Left renal cortex interstitium (tissue), 4 donors: ENCODE measurements around the gene MGARP. TPM values are rescaled to one million over a fixed set of nuclear protein-coding genes. Genes with fewer than 3 reads are reported as not detected.
"Not testable (repeated sequence)": the region's sequence is repeated elsewhere in the genome, so short reads cannot be mapped to it uniquely, and the experiment has no call there.

Source experiments
- DNase-seq, 4 donors: peaks; one replicate each; pipeline ENCODE4 v3.0.0-alpha.2; 2013; ENCODE audit warnings: low read depth in 4 of 4, low spot score in 2 of 4, missing footprints in 1 of 4
- polyA plus RNA-seq, 4 donors: library from polyadenylated mRNA; unstranded; fragments of 120-200 nt; gene quantifications; one replicate each; pipeline ENCODE4 v1.2.1, GENCODE V29; 2013; ENCODE audit not compliant: insufficient read length in 4 of 4

Gene MGARP
- polyA plus RNA-seq: under 1 TPM in 3 of 4 donors, not detected in 1; 0.44 to 0.52 (median 0.48) TPM

- no peak for DNase-seq
Measured at GRCh38 chr4:139279760-139280620, at the start of gene MGARP. Gene MGARP, minus strand, starts transcription at chr4:139280225. Its CDS starts 67 bp downstream, at chr4:139280158.

DNA sequence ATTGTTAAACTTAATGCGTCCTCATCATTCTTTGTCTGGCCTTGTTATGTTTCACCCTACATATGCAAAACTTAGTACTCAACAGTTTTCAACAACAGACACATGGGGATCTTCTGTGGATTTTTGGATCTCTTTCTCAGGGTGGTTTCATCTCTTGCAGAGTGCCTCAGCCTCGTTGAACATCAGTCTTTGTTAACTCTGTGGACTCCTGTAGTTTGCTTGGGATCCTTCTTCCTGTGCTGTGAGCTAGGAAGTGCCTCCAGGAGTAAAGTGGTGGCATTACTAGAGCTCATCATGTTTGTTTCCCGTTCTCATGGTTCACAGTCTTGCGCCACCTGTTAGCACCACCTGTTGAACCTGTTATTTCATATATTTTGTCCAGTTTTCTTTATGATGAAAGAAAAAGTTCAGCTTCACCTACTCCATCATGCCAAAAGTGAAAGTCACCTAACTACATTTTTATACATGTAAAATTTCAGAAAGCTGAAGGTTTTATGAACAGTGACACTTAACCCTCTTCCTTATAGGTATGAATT, 49.7 kb upstream of the MGARP start:
- DNase-seq: no peak

- no peak for DNase-seq
Measured at GRCh38 chr4:139324620-139325019, 44.6 kb upstream of the MGARP start.

GRCh38 chr4:139322541-139322940, 42.5 kb upstream of the MGARP start:
- DNase-seq: not testable (repeated sequence)

GRCh38 chr4:139322070-139322469, 42.0 kb upstream of the MGARP start:
- DNase-seq: not testable (repeated sequence)

DNA sequence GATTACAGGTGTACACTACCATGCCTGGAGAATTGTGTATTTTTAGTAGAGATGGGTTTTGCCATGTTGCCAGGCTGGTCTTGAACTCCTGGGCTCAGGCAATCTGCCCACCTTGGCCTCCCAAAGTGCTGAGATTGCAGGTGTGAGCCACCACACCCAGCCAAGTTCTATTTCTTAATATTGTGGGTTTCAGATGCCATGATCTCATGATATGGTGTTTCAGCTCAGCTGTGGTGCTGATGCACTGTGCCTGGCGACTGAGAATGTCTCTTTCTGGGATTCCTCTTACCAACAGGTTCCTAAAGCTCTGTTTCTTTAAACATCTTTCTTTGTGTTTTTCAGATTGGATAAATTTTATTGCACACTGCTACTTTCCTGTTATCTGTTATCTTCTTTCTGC, 39.5 kb upstream of the MGARP start:
- no peak for DNase-seq

- no peak for DNase-seq
Measured at GRCh38 chr4:139317635-139318034, 37.6 kb upstream of the MGARP start.

DNA sequence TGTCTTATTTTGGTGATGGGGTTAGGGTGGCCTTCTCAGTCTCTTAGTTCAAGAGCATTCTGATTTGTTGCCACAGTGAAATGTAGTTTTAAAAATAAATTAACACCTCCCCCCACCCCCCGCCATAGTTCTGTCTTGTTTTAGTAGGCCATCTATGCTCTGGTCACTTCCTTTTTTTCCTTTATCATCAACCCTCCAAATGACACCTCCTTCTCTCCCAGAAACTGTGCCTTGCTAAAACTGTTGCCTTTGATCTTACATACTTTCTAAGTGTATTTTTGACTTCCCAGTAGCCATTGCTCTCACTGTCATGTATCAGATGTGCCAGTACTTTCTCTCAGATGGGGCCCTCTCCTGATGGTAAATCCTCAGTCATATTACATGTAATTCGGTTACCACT, 36.7 kb upstream of the MGARP start:
- no peak for DNase-seq

DNA sequence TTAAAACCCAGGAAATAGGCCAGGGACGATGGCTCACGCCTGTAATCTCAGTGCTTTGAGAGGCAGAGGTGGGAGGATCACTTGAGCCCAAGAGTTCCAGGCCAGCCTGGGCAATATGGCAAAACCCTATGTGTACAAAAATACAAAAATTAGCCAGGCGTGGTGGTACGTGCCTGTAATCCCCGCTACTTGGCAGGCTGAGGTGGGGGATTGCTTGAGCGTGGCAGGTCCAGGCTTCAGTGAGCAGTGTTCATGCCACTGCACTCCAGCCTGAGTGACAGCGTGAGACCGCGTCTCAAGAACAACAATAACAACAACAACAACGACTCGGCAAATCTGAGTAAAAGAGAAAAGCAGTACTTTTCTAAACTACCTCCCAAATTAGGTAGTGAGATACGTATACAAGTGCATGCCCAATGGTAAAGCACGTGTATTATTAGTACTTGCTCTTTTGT, 35.2 kb upstream of the MGARP start:
- no peak for DNase-seq

GRCh38 chr4:139314047-139314800, 34.2 kb upstream of the MGARP start:
- DNase-seq: no peak

DNA sequence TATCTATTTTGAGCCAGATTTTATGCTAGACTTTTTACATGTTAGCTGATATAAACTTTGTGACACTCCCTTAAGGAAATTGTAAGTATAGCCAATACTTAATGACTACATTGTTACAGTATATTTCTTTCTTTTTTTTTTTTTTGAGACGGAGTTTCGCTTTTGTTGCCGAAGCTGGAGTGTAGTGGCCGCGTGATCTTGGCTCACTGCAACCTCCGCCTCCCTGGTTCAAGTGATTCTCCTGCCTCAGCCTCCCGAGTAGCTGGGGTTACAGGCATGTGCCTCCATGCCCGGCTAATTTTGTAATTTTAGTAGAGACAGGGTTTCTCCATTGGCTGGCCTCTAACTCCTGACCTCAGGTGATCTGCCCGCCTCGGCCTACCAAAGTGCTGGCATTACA, 33.4 kb upstream of the MGARP start:
- DNase-seq: not testable (repeated sequence)

DNA sequence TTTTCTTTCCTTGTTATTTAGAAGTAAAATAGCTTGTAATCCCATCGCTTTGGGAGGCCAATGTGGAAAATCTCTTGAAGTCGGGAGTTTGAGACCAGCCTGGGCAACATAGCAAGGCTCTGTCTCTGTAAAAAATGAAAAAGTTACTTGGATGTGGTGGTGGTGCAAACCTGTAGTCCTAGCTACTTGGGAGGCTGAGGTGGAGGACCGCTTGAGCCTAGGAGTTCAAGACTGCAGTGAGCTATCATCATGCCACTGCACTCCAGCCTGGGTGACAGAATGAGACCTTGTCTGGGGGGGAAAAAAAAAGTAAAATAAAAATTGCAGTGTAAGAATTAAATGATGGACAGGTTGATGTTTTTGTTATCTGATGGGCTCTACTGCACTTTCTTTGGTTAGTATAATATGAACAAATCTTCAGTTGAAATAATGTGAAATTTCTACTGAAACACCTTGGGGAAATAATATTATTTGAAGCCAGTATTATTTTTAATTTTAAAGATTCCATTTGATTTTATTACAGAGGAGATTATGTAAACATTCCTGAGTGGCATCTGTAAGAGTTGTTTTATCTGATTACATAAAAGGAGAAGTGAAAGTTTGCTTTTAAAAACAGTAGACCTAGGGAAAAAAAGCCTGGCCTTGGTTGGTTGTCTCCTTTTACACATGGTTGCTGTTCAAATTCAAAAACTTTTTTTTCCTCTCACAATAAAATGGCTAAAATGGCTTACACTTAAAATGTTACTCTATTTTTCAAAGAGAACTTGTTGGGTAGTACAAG, 32.7 kb upstream of the MGARP start:
- DNase-seq: no peak

GRCh38 chr4:139311909-139312308, 31.9 kb upstream of the MGARP start:
- no peak for DNase-seq

DNA sequence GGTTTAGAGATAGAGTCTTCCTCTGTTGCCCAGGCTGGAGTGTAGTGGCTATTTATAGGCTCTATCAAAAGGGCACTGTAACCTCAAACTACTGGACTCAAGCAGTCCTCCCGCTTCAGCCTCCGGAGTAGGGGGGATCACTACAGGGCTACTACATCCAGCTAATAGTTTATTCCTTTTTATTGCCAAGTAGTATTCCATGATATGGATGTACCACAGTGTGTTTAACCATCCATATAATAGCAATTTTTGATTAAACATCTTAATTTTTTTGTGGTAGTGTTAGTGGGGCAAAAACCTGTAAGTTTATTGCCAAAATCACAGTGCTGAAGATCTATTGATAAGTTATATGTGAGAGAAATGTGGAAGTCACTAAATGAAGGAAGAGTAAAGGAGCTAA, 24.9 kb upstream of the MGARP start:
- DNase-seq: no peak

DNA sequence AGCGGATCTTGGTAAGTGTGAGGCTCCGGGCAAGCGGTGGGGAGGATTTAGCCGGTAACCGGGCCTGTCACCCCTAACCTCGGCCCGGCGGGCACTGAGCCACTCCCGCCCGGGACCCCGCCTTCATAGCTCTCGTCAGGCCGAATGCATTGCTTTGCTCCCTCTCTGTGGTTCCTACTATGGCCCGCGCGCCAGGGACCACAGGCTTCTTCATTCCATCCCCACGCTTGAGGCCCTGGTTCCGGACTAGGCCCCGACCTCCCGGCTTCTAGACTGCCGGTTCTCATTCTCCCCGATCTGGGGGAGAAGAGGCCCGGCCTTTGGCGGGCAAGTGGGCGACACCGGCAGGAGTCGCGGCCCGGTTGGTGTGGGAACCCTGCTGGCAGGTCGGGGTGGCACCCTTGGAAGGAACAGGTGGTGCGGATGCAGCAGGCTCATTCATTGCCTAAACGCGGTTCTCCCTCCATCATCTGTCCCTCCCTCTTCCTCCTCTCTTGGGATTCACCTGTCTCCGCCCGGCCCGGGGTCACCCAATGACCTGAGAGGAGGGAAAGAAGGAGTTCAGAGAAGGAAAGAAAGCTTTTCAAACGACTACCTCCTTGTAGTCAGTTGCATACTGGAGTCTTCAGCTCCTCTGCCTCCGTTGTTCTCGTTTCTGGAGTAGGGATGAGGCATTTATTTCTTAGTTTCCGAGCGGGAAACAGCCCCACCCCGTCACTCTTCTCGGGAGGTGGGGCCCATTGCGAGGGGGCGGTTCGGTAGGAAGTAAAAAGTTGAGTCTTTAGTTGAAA, 22.0 kb upstream of the MGARP start, which contains the start of gene NDUFC1:
Gene NDUFC1, minus strand, starts transcription at position 657 of the 791 bp plus-strand sequence. CDS start 6,679 bp downstream, outside the sequence.
- DNase-seq: peak in 3 of 4 donors; percentile 22 to 40 (median 36)

DNA sequence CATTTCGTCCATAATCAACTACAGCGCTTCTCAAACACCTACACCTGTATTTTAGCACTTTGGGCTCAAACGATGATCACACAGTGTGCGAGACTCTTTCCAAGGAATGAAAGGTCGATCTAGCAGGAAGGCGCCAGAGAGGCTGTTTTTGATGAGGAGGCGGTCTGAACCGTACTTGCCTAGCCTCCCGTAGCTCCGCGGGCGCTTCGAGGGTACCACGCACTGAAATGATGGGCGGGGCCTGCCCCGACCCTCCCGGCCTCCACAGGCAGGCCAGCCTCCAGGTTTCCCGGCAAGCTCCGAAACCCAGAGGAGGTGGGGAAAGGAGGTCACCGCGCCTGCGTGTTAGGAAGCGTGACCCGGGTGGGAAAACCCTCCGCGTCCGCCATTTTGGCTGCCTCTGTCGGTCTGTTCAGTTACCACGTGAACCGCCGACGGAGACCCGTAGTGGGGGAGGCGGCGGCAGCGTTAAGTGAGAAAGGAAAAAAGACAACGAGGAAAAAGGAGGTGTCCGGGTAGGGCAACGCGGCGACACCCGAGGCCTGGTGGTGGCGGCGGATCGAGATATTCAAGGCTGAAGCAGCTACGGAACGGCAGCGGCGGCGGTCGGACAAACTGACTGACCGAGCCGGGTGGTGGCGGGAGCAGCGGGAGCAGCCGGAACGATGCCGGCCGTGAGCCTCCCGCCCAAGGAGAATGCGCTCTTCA, 21.2 kb upstream of the MGARP start, which contains the start of gene NAA15:
Gene NAA15, plus strand, starts transcription at position 393 of the 708 bp plus-strand sequence. Its CDS starts 273 bp downstream, at position 666.
- DNase-seq: peak; percentile 90 to 97 (median 93)

DNA sequence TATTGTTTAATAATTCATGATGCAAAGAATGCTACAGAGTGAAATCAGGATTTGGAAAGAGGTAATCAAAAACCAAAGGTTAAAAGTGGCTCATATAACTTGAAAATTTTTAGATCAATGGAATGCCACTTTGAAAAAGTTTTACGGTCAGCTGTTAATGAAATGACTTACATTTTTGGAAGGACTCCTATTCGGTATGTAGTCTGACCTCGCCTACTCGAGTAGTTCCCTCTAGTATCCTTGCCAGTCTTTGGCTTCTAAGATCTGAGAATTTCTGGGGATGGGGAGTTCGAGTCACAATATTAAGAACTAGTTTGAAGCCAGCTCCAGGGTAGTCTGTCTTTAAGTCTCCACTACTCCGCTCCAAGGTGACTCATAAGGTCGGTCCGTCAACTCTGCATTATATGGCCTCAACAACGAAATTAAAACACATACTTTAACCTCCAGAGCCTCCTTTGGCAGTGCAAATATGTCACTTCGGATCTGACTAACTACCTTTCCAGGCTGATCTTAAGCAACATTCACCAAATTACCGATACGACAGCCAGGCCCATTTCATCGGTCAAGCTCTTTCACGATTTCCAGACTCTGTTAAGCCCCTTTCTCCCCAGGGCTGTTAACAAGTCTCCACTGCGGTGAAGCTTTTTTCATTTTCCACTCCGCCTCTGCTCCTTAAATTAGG, 20.5 kb upstream of the MGARP start:
- DNase-seq: peak in 2 of 4 donors; percentile 38 to 84

GRCh38 chr4:139299536-139299935, 19.5 kb upstream of the MGARP start:
- no peak for DNase-seq
